OCI-LY1 (cell line): ENCODE data around the gene MYO1E.

Experiments
- H2AFZ ChIP-seq: fragments of 200-600 bp; sonication (generic), shearing (Covaris generic); 2 replicates; pipeline ENCODE4 v1.6.0; 2014; ENCODE audit warnings: antibody characterized with exemption, mild to moderate bottlenecking, low read length
- H3F3A ChIP-seq: fragments of 200-600 bp; sonication (generic), shearing (Covaris generic); 2 replicates; pipeline ENCODE4 v1.6.0; 2014; ENCODE audit warnings: mild to moderate bottlenecking, antibody characterized with exemption, low read length, moderate library complexity; ENCODE audit not compliant: insufficient read depth
- H3K27ac ChIP-seq: fragments of 200-600 bp; sonication (generic); 2 replicates; pipeline ENCODE4 v1.5.1; 2014; ENCODE audit warnings: low read length, mixed run types, mild to moderate bottlenecking, low read depth; ENCODE audit not compliant: poor library complexity, severe bottlenecking
- H3K27me3 ChIP-seq: fragments of 200-600 bp; sonication (generic); 2 replicates; pipeline ENCODE4 v1.6.0; 2014; ENCODE audit warnings: antibody characterized with exemption, mild to moderate bottlenecking, low read length, moderate library complexity; ENCODE audit not compliant: insufficient read depth
- H3K36me3 ChIP-seq: fragments of 200-600 bp; sonication (generic); 2 replicates; pipeline ENCODE4 v1.6.1; 2014; ENCODE audit warnings: mild to moderate bottlenecking, antibody characterized with exemption, low read length, moderate library complexity, mixed read lengths; ENCODE audit not compliant: insufficient read depth
- H3K4me1 ChIP-seq: fragments of 200-600 bp; sonication (generic); 2 replicates; pipeline ENCODE4 v1.5.1; 2014; ENCODE audit warnings: mild to moderate bottlenecking, low read length, moderate library complexity; ENCODE audit not compliant: insufficient read depth, severe bottlenecking
- H3K4me2 ChIP-seq: fragments of 200-600 bp; sonication (generic), shearing (Covaris generic); 2 replicates; pipeline ENCODE4 v1.6.1; 2014; ENCODE audit warnings: low read length
- H3K4me3 ChIP-seq: fragments of 200-600 bp; sonication (generic); 2 replicates; pipeline ENCODE4 v1.5.1; 2014; ENCODE audit warnings: low read length, low read depth, mild to moderate bottlenecking, mixed read lengths; ENCODE audit not compliant: poor library complexity, severe bottlenecking
- H3K79me2 ChIP-seq: fragments of 200-600 bp; shearing (Covaris generic); 2 replicates; pipeline ENCODE4 v1.6.1; 2016; ENCODE audit warnings: mixed run types, low read length, mixed read lengths; ENCODE audit not compliant: insufficient read depth
- H3K9ac ChIP-seq: fragments of 200-600 bp; sonication (generic), shearing (Covaris generic); 2 replicates; pipeline ENCODE4 v1.6.1; 2014; ENCODE audit warnings: mild to moderate bottlenecking, low read length, mixed read lengths
- H3K9me2 ChIP-seq: fragments of 200-600 bp; sonication (generic), shearing (Covaris generic); 2 replicates; pipeline ENCODE4 v1.6.1; 2014; ENCODE audit warnings: low read depth, mild to moderate bottlenecking, low read length, mixed read lengths
- H3K9me3 ChIP-seq: fragments of 200-600 bp; shearing (Covaris generic); 2 replicates; pipeline ENCODE4 v1.6.1; 2014; ENCODE audit warnings: low read length, mixed read lengths
- H4K20me1 ChIP-seq: fragments of 200-600 bp; sonication (generic), shearing (Covaris generic); 2 replicates; pipeline ENCODE4 v1.6.0; 2016; ENCODE audit warnings: mild to moderate bottlenecking, low read length; ENCODE audit not compliant: insufficient read depth
- EZH2 ChIP-seq: fragments of 200-600 bp; sonication (generic), shearing (Covaris generic); IDR thresholded peaks from 2 replicates; pipeline ENCODE4 v1.8.0; 2017; ENCODE audit warnings: borderline replicate concordance, mixed run types, mild to moderate bottlenecking, antibody characterized with exemption, low read length, moderate library complexity, mixed read lengths
- TF ChIP-seq, protein P1 (sequence below): fragments of 200-600 bp; sonication (generic), shearing (Covaris generic); IDR thresholded peaks from 2 replicates; pipeline ENCODE4 v1.5.1; 2017; ENCODE audit warnings: mild to moderate bottlenecking, antibody characterized with exemption, low read length, moderate library complexity, mixed read lengths

The MYO1E gene

DNA sequence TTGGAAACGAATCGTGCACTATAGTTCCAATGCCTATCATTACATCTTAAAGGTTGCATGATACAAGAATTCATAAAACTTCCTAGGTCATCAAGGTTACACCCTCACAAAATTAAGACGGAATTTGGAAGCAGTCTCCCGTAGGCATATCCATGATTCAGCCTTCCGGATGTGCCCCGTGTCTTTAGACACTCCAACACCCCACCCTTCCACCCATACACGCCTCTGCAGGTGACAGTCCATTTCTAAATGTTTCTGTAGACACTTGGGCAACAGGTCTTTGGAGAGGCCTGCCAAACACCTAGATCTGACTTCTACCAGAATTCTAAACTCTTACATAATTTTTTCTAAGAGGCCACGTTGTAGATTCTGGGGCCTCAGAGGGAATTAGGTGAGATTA lies 116.2 kb downstream of the MYO1E start:
- Histone ChIP-seq H3K79me2 (no peaks in the 10 kb centered on the region), H3K27ac (no peak overlapping the region), H3K4me2 (no peak overlapping the region)

DNA sequence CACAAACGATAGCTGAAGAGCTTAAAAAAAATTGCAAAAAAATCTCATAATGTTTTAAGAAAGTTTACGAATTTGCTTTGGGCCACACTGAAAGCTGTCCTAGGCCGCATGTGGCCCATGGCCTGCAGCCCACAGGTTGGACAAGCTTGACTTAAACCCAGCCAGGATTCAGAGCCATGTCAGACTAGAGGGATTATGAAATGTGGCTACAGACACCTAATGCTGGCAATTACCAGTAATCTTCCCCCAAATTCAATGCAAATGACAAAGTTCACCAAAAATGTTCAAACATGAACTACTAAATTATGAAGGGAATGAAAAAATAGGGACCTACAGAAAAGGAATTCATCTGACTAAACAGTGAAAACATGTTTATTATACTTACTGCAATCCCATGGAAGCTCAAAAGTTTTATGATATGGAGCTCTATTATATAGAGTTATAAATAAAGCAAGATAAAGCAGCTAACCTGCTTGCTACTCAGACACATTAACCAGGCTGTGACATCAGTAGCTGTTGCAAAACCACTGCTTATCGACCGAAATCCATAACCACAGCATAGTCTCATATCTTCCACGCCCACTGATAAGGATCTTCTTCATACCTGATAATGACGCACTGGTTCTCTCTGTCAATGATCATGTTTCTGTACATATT lies 116.9 kb downstream of the MYO1E start:
- H2AFZ ChIP-seq, result no peak overlapping the region
- H3K4me1 ChIP-seq, result peaks cover 46% of the 10 kb centered on the region
- H4K20me1 ChIP-seq, result no peaks in the 10 kb centered on the region
- H3K4me2 ChIP-seq, result no peak overlapping the region
- H3F3A ChIP-seq, result peaks cover 7% of the 10 kb centered on the region; the same call in 1 of the 2 replicates
- no peaks in the 10 kb centered on the region for H3K9me2 ChIP-seq
- no peaks in the 10 kb centered on the region for H3K9me3 ChIP-seq
- TF ChIP-seq, protein P1, sequence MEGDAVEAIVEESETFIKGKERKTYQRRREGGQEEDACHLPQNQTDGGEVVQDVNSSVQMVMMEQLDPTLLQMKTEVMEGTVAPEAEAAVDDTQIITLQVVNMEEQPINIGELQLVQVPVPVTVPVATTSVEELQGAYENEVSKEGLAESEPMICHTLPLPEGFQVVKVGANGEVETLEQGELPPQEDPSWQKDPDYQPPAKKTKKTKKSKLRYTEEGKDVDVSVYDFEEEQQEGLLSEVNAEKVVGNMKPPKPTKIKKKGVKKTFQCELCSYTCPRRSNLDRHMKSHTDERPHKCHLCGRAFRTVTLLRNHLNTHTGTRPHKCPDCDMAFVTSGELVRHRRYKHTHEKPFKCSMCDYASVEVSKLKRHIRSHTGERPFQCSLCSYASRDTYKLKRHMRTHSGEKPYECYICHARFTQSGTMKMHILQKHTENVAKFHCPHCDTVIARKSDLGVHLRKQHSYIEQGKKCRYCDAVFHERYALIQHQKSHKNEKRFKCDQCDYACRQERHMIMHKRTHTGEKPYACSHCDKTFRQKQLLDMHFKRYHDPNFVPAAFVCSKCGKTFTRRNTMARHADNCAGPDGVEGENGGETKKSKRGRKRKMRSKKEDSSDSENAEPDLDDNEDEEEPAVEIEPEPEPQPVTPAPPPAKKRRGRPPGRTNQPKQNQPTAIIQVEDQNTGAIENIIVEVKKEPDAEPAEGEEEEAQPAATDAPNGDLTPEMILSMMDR, result no peak
- TF ChIP-seq EZH2, result no peak
- H3K27ac ChIP-seq, result no peak overlapping the region
- H3K27me3 ChIP-seq, result no peaks in the 10 kb centered on the region
- peaks cover 28% of the 10 kb centered on the region; the same call in 1 of the 2 replicates for H3K36me3 ChIP-seq
- no peak overlapping the region for H3K9ac ChIP-seq
- H3K4me3 ChIP-seq, result no peak overlapping the region
- no peaks in the 10 kb centered on the region for H3K79me2 ChIP-seq

More for the DNA sequence above, 116.2 kb downstream of the MYO1E start:
- no peak overlapping the region for H3K4me3 ChIP-seq
- H3K4me1 ChIP-seq, result peaks cover 39% of the 10 kb centered on the region
- H3K9me3 ChIP-seq, result no peaks in the 10 kb centered on the region
- no peaks in the 10 kb centered on the region for H3K9me2 ChIP-seq
- H3F3A ChIP-seq, result peaks cover 7% of the 10 kb centered on the region; the same call in 1 of the 2 replicates
- no peak overlapping the region for H3K9ac ChIP-seq
- H4K20me1 ChIP-seq, result no peaks in the 10 kb centered on the region
- no peak for TF ChIP-seq EZH2
- TF ChIP-seq, protein P1, result no peak
- no peaks in the 10 kb centered on the region for H3K27me3 ChIP-seq
- no peak overlapping the region for H2AFZ ChIP-seq
- H3K36me3 ChIP-seq, result peaks cover 29% of the 10 kb centered on the region; the same call in 1 of the 2 replicates

- TF ChIP-seq, protein P1, result no peak
- no peak for TF ChIP-seq EZH2
- no peak overlapping the region for H2AFZ ChIP-seq
- H3K9me2 ChIP-seq, result no peaks in the 10 kb centered on the region
- peak overlapping the region; percentile 40 for H3K4me3 ChIP-seq
- H3F3A ChIP-seq, result peaks cover 15% of the 10 kb centered on the region; the same call in 1 of the 2 replicates
- peaks cover 20% of the 10 kb centered on the region; the same call in 1 of the 2 replicates for H3K36me3 ChIP-seq
- H3K4me1 ChIP-seq, result peaks cover 70% of the 10 kb centered on the region
- H3K9ac ChIP-seq, result peak overlapping the region; percentile 28
- H4K20me1 ChIP-seq, result no peaks in the 10 kb centered on the region
- H3K4me2 ChIP-seq, result peak overlapping the region; percentile 62
- no peaks in the 10 kb centered on the region for H3K27me3 ChIP-seq
- H3K27ac ChIP-seq, result peak overlapping the region; percentile 88
- no peaks in the 10 kb centered on the region for H3K9me3 ChIP-seq
- no peaks in the 10 kb centered on the region for H3K79me2 ChIP-seq
These were observed 120.5 kb downstream of the MYO1E start for GRCh38 chr15:59252137-59252536.
